Caco-2 (cell line): ENCODE results near the gene NTN1. TPM values are rescaled to one million over a fixed set of nuclear protein-coding genes. Genes with fewer than 3 reads are reported as not detected.

Experiments used
- BruUV-seq: library from RNA; stranded (reverse); fragments of 400-500 nt; replicated peaks from 2 replicates; lab custom pipeline; 2021; lab: Mats Ljungman, UMichigan
- CTCF ChIA-PET: fragments of 300-600 bp; sonication (Branson Sonifier 250); formaldehyde crosslinking; loops from one replicate; lab custom pipeline; 2022; ENCODE audit warnings: antibody characterized with exemption; lab: Charles Lee
- POLR2A ChIA-PET: fragments of 300-600 bp; sonication (Branson Sonifier 250); formaldehyde crosslinking; loops from one replicate; lab custom pipeline; 2022; ENCODE audit warnings: antibody characterized with exemption; lab: Charles Lee
- DNase-seq, 2 experiments: peaks; one replicate each; pipeline versions ENCODE4 v3.0.0 to v3.0.0-alpha.2; 2020 to 2022
- H3K27me3 ChIP-seq: replicated peaks from 2 replicates; pipeline ENCODE4 v1.6.0; 2011; ENCODE audit warnings: low read length; ENCODE audit not compliant: control insufficient read depth, insufficient read depth
- H3K36me3 ChIP-seq: 2 replicates; pipeline ENCODE4 v1.5.1; 2011; ENCODE audit warnings: low read length; ENCODE audit not compliant: control insufficient read depth, insufficient read depth
- H3K4me1 ChIP-seq: fragments of 250-450 bp; sonication (Bioruptor Pico); 2 replicates; pipeline ENCODE4 v1.5.1; 2020; ENCODE audit warnings: mild to moderate bottlenecking
- H3K4me3 ChIP-seq: 2 replicates; pipeline ENCODE4 v1.5.1; 2011; ENCODE audit warnings: low read depth, mild to moderate bottlenecking, control low read depth, low read length
- H3K9me3 ChIP-seq: fragments of 250-450 bp; sonication (Bioruptor Pico); 2 replicates; pipeline ENCODE4 v1.5.1; 2020; ENCODE audit warnings: mild to moderate bottlenecking, moderate library complexity
- H3K27ac Mint-ChIP-seq: one replicate; pipeline ENCODE4 v1.8.0; 2022; ENCODE audit warnings: mixed read lengths; ENCODE audit not compliant: unreplicated experiment
- H3K27me3 Mint-ChIP-seq: one replicate; pipeline ENCODE4 v1.8.0; 2022; ENCODE audit warnings: mixed read lengths; ENCODE audit not compliant: insufficient read depth, unreplicated experiment
- H3K36me3 Mint-ChIP-seq: one replicate; pipeline ENCODE4 v1.8.0; 2022; ENCODE audit warnings: mild to moderate bottlenecking, mixed read lengths; ENCODE audit not compliant: insufficient read depth, unreplicated experiment
- H3K4me1 Mint-ChIP-seq: one replicate; pipeline ENCODE4 v1.8.0; 2022; ENCODE audit warnings: low read depth, mixed read lengths; ENCODE audit not compliant: unreplicated experiment
- H3K4me3 Mint-ChIP-seq: one replicate; pipeline ENCODE4 v1.8.0; 2022; ENCODE audit warnings: mild to moderate bottlenecking, moderate library complexity, mixed read lengths; ENCODE audit not compliant: unreplicated experiment
- H3K9me3 Mint-ChIP-seq: one replicate; pipeline ENCODE4 v1.8.0; 2022; ENCODE audit warnings: mixed read lengths; ENCODE audit not compliant: unreplicated experiment
- CTCF ChIP-seq, 2 experiments: fragments of 200-600 bp in 1 of 2; IDR thresholded peaks; 1 replicate in 1 of 2; 2 replicates in 1 of 2; pipeline versions ENCODE4 v1.5.1 to v1.8.0; 2011 to 2022; ENCODE audit warnings: antibody characterized with exemption in 1 of 2, control low read depth in 1 of 2, inconsistent platforms in 1 of 2, low read depth in 1 of 2, low read length in 1 of 2, mild to moderate bottlenecking in 1 of 2, moderate library complexity in 1 of 2; ENCODE audit not compliant: insufficient read depth in 1 of 2, severe bottlenecking in 1 of 2, unreplicated experiment in 1 of 2
- intact Hi-C: fragments of 100-400 bp; cut with micrococcal nuclease; formaldehyde crosslinking; loops from one replicate; pipeline ENCODE4 v1.10.0; 2022; ENCODE audit not compliant: unreplicated experiment
- total RNA-seq: library from RNA; stranded (reverse); gene quantifications from 2 replicates; pipeline ENCODE4 v1.2.3, GENCODE V29; 2022

NTN1 gene
- total RNA-seq, 1 experiment from 2014 or later, result 0.88 TPM

- Histone ChIP-seq H3K9me3 (no peaks in the 10 kb centered on the region), H3K36me3 (no peaks in the 10 kb centered on the region), H3K4me3 (no peak overlapping the region), H3K27me3 (no peaks in the 10 kb centered on the region), H3K4me1 (no peaks in the 10 kb centered on the region)
- DNase-seq, result no peak
- Mint-ChIP-seq H3K27ac (no peak overlapping the region), H3K27me3 (no peaks in the 10 kb centered on the region), H3K4me1 (no peaks in the 10 kb centered on the region), H3K9me3 (no peaks in the 10 kb centered on the region), H3K4me3 (no peak overlapping the region), H3K36me3 (no peaks in the 10 kb centered on the region)
- BruUV-seq, result no TSS peak
- intact Hi-C loops, result no loop called here
- CTCF ChIA-PET, result no interaction called here
- TF ChIP-seq CTCF (IDR thresholded peaks at IDR 0.05; ENCODE audit: insufficient read depth in 1 of 2, low read depth in 1 of 2, low read length in 1 of 2, severe bottlenecking in 1 of 2, unreplicated experiment in 1 of 2), result no peak
- POLR2A ChIA-PET, result no interaction called here
Observed at GRCh38 chr17:9028202-9028987, 7.1 kb downstream of the NTN1 start.

- H3K27me3 Mint-ChIP-seq, result no peaks in the 10 kb centered on the region
- TF ChIP-seq CTCF (IDR thresholded peaks at IDR 0.05; ENCODE audit: insufficient read depth in 1 of 2, low read depth in 1 of 2, low read length in 1 of 2, severe bottlenecking in 1 of 2, unreplicated experiment in 1 of 2), result no peak
- no peak overlapping the region for H3K4me3 Mint-ChIP-seq
- Histone ChIP-seq H3K27me3 (no peaks in the 10 kb centered on the region), H3K9me3 (no peaks in the 10 kb centered on the region), H3K36me3 (no peaks in the 10 kb centered on the region), H3K4me1 (no peaks in the 10 kb centered on the region), H3K4me3 (no peak overlapping the region)
- no TSS peak for BruUV-seq
- ChIA-PET CTCF (no interaction called here), POLR2A (no interaction called here)
- no peaks in the 10 kb centered on the region for H3K4me1 Mint-ChIP-seq
- DNase-seq, result no peak
- H3K36me3 Mint-ChIP-seq, result no peaks in the 10 kb centered on the region
- intact Hi-C loops, result no loop called here
- H3K9me3 Mint-ChIP-seq, result no peaks in the 10 kb centered on the region
- H3K27ac Mint-ChIP-seq, result no peak overlapping the region
Observed at GRCh38 chr17:9028988-9029570, 7.8 kb downstream of the NTN1 start.

GRCh38 chr17:9032151-9032550 is 10.8 kb downstream of the NTN1 start:
- CTCF ChIA-PET, result no interaction called here
- Mint-ChIP-seq H3K4me3 (no peak overlapping the region), H3K9me3 (peaks cover 4% of the 10 kb centered on the region), H3K27me3 (no peaks in the 10 kb centered on the region), H3K36me3 (no peaks in the 10 kb centered on the region), H3K4me1 (peaks cover 7% of the 10 kb centered on the region), H3K27ac (no peak overlapping the region)
- intact Hi-C loops, result no loop called here
- Histone ChIP-seq H3K27me3 (no peaks in the 10 kb centered on the region), H3K4me3 (no peak overlapping the region), H3K9me3 (no peaks in the 10 kb centered on the region), H3K4me1 (no peaks in the 10 kb centered on the region), H3K36me3 (no peaks in the 10 kb centered on the region)
- TF ChIP-seq CTCF (IDR thresholded peaks at IDR 0.05; ENCODE audit: insufficient read depth in 1 of 2, low read depth in 1 of 2, low read length in 1 of 2, severe bottlenecking in 1 of 2, unreplicated experiment in 1 of 2), result no peak
- no TSS peak for BruUV-seq
- POLR2A ChIA-PET, result no interaction called here
- DNase-seq, result no peak
